ENCODE results near the gene CDH23.

Gene CDH23

DNA sequence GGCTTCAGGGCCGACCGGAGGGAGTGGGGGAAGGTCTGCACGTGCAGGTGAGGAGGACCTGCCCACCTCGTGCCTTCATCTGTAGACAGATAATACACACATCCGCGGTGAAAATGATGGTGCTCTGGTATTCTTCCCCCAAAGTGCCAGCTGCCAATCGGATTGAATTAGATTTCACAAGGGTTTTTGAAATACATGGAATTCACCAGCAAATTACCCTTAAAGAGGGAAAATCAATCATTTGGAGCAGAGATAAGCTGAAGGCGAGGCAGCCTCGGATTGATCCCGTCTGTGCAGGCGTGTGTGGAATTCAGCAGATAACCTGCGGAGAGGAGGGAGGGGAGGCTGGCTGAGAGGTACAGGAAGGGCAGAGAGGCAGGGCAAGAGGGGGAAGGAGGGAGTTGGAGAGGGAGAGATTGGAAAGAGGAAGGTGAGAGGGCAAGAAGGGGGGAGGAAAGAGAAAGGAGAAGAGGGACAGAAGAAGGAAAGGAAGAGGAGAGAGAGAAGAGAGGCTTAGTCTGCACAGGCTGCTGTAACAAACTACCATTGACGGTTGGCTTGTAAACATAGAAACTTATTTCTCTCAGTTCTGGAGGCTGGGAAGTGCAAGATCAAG lies 238.6 kb downstream of the CDH23 start:
- H3K4me3 ChIP-seq (ENCODE audit: low read depth, low read length), result no peak overlapping the region
- TF ChIP-seq, protein P1, sequence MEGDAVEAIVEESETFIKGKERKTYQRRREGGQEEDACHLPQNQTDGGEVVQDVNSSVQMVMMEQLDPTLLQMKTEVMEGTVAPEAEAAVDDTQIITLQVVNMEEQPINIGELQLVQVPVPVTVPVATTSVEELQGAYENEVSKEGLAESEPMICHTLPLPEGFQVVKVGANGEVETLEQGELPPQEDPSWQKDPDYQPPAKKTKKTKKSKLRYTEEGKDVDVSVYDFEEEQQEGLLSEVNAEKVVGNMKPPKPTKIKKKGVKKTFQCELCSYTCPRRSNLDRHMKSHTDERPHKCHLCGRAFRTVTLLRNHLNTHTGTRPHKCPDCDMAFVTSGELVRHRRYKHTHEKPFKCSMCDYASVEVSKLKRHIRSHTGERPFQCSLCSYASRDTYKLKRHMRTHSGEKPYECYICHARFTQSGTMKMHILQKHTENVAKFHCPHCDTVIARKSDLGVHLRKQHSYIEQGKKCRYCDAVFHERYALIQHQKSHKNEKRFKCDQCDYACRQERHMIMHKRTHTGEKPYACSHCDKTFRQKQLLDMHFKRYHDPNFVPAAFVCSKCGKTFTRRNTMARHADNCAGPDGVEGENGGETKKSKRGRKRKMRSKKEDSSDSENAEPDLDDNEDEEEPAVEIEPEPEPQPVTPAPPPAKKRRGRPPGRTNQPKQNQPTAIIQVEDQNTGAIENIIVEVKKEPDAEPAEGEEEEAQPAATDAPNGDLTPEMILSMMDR (IDR thresholded peaks at IDR 0.05; ENCODE audit: borderline replicate concordance, insufficient read depth, low read depth, low read length), result no peak

DNA sequence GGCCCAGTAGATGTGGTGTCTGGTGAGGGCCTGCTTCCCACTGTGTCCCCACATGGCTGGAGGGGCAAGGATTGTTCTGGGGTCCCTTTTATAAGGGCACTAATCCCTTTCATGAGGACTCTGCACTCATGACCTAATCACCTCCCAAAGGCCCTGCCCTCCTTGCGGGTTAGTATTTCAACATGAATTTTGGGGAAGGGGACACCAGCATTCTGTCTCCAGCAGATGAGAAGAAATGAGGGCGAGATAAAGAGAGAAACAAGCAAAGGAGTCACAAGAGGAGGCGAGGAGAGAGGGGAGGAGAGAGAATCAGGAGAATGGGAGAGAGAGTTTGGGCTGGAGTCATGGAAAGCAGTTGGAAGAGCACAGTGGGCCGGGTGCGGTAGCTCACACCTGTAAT lies 239.1 kb downstream of the CDH23 start:
- TF ChIP-seq, protein P1 (IDR thresholded peaks at IDR 0.05; ENCODE audit: borderline replicate concordance, insufficient read depth, low read depth, low read length), result no peak
- no peak overlapping the region for H3K4me3 ChIP-seq (ENCODE audit: low read depth, low read length)

DNA sequence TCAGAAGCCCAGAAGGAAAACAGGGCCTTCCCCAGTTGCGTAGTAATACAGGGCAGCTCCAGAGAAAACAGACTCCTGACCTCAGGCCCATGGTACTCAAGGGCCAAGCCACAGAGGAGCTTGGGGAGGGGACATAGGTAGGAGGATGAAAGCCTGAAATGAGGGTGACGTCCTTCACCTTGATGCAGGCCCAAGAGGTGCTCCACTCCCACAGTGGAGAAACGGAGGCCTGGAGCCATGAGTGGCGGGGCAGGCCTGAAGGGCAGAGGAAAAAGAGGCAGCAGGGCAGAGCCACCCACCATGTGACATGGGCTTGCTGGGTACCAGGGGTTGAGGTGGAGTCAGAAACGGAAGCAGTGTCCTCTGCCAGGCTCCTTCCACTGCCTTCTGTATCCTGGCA lies 239.9 kb downstream of the CDH23 start:
- no peak overlapping the region for H3K4me3 ChIP-seq (ENCODE audit: low read depth, low read length)
- TF ChIP-seq, protein P1 (IDR thresholded peaks at IDR 0.05; ENCODE audit: borderline replicate concordance, insufficient read depth, low read depth, low read length), result no peak

DNA sequence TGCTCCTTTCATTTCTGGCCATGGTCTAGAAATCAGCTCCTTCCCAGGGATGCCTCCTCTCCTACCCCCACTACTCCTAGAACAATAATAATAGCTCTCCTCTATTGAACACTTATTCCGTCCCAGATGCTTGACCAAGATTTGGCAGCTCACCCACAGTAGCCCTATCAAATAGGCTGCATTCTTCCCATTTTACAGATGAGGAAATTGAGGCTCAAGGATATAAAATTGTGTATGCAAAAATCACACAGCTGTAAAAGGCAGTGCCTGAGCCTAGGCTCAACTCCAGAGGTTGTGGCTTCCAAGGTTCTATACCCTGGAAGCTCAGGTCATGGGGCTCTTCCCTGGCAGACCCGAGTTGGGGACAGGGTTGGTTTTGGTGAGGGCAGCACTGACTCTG lies 240.6 kb downstream of the CDH23 start:
- TF ChIP-seq, protein P1 (IDR thresholded peaks at IDR 0.05; ENCODE audit: borderline replicate concordance, insufficient read depth, low read depth, low read length), result no peak
- no peak overlapping the region for H3K4me3 ChIP-seq (ENCODE audit: low read depth, low read length)

DNA sequence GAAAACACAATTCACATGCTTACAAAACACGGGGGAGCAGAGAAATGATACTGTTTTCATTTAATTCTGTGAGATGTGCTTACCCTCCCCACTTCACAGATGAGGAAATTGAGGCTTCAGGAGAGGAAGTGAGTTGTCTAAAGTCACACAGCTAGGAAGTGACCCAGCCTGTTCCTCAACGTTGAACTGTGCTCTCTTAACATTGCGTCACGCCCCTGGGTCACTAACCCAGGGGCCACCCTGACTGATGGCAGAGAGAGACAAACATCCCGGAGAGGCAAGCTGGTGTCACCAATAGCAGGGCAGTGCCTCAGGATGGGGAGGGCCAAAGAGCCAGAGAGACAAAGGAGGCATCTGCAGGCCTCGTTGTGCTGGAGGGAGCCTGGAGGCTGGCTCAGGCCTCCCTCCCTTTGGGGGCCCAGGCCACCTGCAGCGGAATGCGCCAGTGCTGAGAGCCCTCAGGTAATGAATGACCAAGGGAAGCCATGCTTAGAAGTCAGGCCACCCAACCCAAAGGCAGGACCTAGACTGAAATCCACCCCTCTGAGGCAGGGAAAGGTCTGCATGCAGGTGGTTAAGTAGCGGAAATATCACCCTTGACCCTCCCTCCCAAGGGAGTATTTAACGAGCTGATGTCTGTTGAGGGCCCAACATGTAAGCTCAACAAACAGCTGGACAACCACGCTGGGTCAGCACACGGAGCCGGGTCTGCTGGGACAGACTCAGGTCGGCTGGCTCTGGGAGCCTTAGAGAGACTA lies 241.5 kb downstream of the CDH23 start:
- no peak overlapping the region for H3K4me3 ChIP-seq (ENCODE audit: low read depth, low read length)
- TF ChIP-seq, protein P1 (IDR thresholded peaks at IDR 0.05; ENCODE audit: borderline replicate concordance, insufficient read depth, low read depth, low read length), result no peak

DNA sequence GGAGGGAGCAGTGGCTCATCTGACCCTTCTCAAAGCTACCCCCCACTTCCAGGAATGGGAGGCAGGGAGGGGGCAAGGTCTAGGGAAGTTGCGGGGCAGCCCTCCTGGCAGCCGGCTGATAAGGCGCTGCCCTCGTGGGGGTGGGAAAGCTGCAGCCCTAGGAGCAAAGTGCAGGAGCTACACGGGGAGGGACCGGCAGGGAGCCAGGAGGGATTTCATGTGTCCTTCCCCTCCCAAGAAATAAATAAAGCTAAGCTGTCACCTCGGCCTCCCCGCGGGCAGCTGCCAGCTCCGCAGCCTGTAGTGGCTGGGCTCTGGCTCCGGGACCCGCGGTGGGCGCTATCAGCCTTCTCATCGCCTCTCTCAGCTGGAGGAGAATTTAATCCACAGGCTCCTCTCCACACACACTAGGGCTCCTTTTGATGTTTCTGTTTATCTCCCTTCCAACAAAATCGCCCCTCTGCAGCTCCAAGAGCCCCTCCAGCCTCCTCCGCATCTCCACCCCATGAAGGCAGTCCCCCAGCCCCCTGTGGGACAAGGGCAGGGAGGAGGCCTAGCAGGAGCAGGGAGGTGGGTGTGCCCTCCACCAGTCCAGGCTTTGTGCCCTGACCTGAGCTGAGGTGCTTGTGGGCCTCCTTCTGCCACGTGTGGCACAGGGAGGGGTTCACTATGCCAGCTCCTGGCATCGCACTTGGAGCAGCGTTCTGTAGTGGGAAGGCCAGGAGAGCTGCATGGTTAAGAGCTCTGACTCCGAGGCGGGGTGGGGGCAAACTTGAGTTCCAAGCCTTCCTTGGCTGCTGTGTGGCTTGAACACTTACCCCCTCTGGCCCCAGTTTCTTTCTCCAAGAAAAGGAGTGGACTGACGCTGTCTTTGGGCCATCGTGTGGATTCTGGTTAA lies 242.4 kb downstream of the CDH23 start:
- H3K4me3 ChIP-seq (ENCODE audit: low read depth, low read length), result no peak overlapping the region
- TF ChIP-seq, protein P1 (IDR thresholded peaks at IDR 0.05; ENCODE audit: borderline replicate concordance, insufficient read depth, low read depth, low read length), result no peak

All from GM12875 (cell line).